GOT3 (cell line): ENCODE measurements around the gene FOXB1.

Experiments used
- DNase-seq: peaks from one replicate; lab custom pipeline; 2025; ENCODE audit warnings: mixed read lengths; lab: John Stamatoyannopoulos, UW

Gene FOXB1

GRCh38 chr15:60020736-60021135 is 16.6 kb downstream of the FOXB1 start:
- no peak for DNase-seq

DNA sequence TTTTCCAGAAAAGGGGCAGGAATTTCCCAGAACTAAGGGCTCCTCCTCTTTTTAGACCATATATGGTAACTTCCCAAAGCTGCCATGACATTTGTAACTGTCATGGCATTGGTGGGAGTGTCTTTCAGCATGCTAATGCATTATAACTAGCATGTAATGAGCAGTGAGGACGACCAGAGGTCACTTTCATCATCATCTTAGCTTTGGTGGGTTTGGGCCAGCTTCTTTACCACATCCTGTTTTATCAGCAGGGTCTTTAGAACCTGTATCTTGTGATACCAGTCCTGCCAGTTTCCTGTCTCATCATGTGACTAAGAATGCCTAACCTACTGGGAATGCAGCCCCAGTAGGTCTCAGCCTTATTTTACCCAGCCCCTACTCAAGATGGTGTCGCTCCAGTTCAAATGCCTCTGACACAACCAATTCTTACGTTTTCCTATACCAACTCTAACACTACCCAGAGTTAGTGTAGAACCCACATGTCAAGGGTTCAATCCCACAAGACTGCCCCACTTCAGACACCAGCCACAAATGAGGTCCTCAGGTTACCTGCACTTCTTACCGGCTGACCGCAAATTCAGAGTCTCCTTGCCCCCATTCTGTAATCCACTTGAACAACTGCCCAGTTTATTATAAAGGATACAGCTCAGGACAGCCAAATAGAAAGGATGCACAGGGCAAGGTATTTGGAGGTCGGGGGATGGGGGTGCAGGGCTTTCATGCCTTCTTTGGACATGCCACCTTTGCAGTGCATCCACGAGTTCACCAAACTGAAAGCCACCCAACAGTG is 17.7 kb downstream of the FOXB1 start:
- no peak for DNase-seq

DNA sequence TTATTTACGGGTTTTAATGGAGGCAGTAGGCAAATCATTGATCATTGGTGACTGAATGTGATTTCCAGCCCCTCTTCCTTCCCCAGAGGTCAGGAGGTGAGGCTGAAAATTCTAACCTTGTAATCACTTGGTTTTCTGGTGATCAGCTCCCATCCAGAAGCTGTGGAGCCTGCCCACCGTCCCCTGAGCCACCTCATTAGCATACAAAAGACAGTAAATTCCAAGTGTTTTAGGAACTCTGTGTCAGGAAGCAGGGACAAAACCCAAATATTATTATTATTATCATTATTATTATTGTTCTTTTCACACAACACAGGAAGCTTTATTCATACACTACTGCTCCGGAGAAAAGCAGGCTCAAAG is 18.2 kb downstream of the FOXB1 start:
- no peak for DNase-seq

DNA sequence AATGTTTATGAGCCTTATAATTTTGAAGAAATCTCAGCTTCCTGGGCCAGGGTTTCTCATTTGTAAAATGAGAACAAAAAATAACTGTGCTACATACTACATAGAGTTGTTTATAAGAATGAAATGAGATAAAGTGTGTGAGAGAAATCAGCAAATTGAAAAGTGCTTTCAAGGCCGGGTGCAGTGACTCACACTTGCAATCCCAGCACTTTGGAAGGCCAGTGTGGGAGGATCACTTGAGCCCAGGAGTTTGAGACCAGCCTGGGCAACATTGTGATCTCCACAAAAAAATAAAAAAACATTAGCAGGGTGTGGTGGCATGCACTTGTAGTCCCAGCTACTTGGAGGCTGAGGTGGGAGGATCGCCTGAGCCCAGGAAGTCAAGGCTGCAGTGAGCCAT is 22.4 kb downstream of the FOXB1 start:
- no peak for DNase-seq

DNA sequence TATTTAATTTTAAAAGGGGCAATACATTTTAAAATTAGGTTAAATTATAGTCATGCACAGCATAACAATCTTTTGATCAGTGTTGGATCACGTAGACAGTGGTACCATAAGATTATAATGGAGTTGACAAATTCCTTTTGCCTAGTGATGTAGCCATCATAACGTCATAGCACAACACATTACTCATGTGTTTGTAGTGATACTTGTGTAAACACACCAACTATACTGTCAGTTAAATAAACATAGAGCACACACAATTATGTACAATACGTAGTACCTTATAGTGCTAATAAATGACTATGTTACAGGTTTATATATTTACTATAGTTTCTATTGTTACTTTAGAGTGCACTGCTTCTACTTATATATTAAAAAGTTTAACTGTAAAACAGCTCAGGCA is 31.2 kb downstream of the FOXB1 start:
- DNase-seq = no peak

DNA sequence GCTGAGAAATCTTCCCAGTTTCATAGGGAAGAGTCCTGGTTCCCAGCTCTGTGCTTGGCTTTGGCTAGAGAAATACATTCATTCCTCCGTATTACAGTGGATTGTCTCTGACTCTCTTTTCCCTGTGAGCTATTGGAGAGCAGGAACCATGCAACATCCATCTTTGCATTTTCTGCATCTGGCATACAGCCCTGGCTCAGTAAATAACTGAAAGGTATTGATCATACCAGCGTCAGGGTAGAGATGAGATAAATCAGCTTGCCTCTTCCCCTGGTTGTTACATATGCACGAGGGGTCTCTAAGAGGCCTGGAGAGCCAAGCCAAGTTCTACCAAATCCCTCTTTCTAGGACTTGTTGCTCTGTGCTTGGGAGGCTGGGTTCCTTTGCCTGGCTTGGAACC is 35.2 kb downstream of the FOXB1 start:
- no peak for DNase-seq

GRCh38 chr15:60043744-60044435 is 39.8 kb downstream of the FOXB1 start:
- DNase-seq = no peak

DNA sequence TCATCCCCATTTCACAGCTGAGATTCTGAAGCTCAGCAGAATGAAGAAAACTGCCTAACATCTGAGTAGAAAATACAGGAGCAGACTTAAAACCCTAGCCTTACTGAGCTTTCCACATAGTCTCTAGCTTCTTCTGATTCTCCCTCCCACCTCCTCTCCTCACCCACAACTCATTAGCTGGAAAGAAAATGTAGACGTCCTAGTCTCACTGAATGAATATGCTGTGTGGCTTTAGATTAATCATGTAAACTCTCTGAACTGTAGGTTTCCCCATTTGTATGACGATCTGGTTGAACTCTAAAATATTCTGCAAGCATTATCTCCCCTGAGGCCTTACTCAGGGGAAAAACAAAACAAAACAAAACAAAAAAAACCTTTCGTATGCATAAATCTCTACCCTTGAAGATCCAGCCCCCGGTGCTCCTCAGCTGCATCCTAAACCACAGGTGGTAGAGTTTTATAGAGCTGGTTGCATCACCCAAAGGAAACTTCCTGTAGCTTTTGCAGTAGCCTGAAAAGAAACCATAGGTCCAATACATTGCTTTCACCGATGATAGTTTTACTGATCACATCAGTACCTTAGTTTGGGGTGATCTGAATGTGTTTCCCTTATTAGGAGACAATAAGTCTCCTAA is 40.6 kb downstream of the FOXB1 start:
- no peak for DNase-seq

DNA sequence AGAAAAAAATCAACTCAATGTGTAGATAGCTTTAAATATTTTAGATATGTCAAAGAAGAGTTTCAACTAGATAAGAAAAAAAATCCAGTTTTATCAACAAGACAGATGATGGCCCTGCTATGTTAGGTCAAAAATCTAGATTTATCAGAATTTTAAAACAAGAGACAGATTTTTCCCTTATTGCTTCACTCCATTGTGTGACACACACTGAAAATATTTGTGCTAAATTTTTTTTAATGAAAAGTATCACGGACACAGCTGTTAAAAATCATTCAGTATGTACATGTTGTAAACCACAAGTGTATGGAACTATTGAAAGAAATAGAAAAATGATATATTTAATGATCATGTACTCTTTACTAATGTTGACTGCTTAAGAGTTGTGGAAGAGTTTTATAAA is 43.6 kb downstream of the FOXB1 start:
- no peak for DNase-seq

DNA sequence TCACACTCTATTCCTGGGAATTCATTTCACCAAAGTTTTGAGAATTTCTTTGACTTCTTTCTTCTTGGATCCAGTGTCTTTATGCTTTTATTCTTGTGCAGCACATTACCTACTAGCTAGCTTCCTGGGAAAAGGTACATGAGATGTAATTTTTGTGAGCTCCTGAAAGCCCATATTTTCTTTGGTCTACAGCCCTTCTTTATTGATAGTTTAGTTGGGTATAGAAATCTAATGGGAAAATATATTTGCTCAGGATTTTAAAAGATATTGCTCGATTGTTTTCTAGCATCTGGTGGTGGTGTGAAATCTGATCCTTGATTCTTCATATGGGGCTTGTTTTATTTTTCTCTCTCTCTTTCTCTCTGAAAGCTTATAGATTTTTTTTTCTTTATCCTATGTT is 45.8 kb downstream of the FOXB1 start:
- no peak for DNase-seq

DNA sequence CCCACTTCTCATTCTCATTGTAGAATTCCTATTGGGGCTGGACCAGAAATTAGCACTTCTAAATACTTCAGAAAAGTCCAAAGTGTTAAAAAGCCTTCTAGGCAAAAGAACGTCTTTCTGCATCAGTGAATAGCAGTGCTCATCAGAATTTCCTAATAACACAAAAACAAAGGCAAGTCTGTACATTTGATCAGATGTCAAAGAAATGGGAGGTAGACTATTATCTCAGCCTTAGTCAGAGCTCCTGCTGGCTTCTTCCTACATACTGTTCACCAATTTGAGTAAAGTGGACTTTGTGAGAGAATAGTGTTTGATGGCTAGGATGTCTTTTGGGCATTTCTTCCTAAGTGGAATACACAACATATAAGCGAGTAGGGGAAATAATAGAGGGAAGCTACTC is 48.7 kb downstream of the FOXB1 start:
- no peak for DNase-seq

GRCh38 chr15:60054472-60054871 is 50.4 kb downstream of the FOXB1 start:
- DNase-seq = no peak
